GM15510 (cell line): ENCODE data around the gene RAD17.

Source experiments
- POLR2A ChIP-seq: IDR thresholded peaks from 3 replicates; pipeline ENCODE4 v1.6.1; 2011; ENCODE audit warnings: borderline replicate concordance; ENCODE audit not compliant: insufficient read length; ENCODE audit errors: extremely low read depth

Gene RAD17

GRCh38 chr5:69369340-69370121 lies at the start of gene RAD17, which contains the start of the genes AK6 and TAF9:
TSS of gene RAD17 (plus strand) at chr5:69369818. CDS start at chr5:69372209, 2,391 bp downstream.
TSS of gene AK6 (minus strand) at chr5:69369520. CDS start at chr5:69369490, 30 bp downstream.
TSS of gene TAF9 (minus strand) at chr5:69369520. CDS start at chr5:69365737, 3,783 bp downstream.
- peak; percentile 80 for TF ChIP-seq POLR2A

GRCh38 chr5:69326365-69326764 lies 43.3 kb upstream of the RAD17 start:
- TF ChIP-seq POLR2A: no peak

- TF ChIP-seq POLR2A: no peak
Measured at GRCh38 chr5:69329905-69330489, 39.6 kb upstream of the RAD17 start.

- no peak for TF ChIP-seq POLR2A
Measured at GRCh38 chr5:69331528-69332445, 37.8 kb upstream of the RAD17 start.

GRCh38 chr5:69334793-69335268 lies 34.8 kb upstream of the RAD17 start:
- no peak for TF ChIP-seq POLR2A

GRCh38 chr5:69335341-69335935 lies 34.2 kb upstream of the RAD17 start:
- TF ChIP-seq POLR2A: no peak

GRCh38 chr5:69341520-69342161 lies 28.0 kb upstream of the RAD17 start:
- TF ChIP-seq POLR2A: no peak

- no peak for TF ChIP-seq POLR2A
Measured at GRCh38 chr5:69343083-69343482, 26.5 kb upstream of the RAD17 start.

GRCh38 chr5:69350664-69351063 lies 19.0 kb upstream of the RAD17 start:
- no peak for TF ChIP-seq POLR2A

- TF ChIP-seq POLR2A: no peak
Measured at GRCh38 chr5:69359699-69360098, 9.9 kb upstream of the RAD17 start.

GRCh38 chr5:69360442-69360841 lies 9.2 kb upstream of the RAD17 start:
- TF ChIP-seq POLR2A: no peak

- TF ChIP-seq POLR2A: no peak
Measured at GRCh38 chr5:69364414-69364813, 5.2 kb upstream of the RAD17 start.

GRCh38 chr5:69364850-69365249 lies 4.8 kb upstream of the RAD17 start:
- TF ChIP-seq POLR2A: no peak

GRCh38 chr5:69367697-69368279 lies 1.8 kb upstream of the RAD17 start:
- TF ChIP-seq POLR2A: no peak
